SJSA1 (cell line): ENCODE data around the gene AP4S1. TPM values are rescaled to one million over a fixed set of nuclear protein-coding genes. Genes with fewer than 3 reads are reported as not detected.

Source experiments
- DNase-seq, 2 experiments: peaks; one replicate each; pipeline ENCODE4 v3.0.0-alpha.2; 2015 to 2020; ENCODE audit warnings: low spot score in 2 of 2, low read depth in 1 of 2
- H3K27ac ChIP-seq: fragments of 250-450 bp; sonication (Bioruptor Pico); 2 replicates; pipeline ENCODE4 v1.5.1; 2020; ENCODE audit warnings: mild to moderate bottlenecking, moderate library complexity
- H3K27me3 ChIP-seq: fragments of 250-450 bp; sonication (Bioruptor Pico); replicated peaks from 2 replicates; pipeline ENCODE4 v1.5.1; 2020; ENCODE audit warnings: mild to moderate bottlenecking, moderate library complexity
- H3K36me3 ChIP-seq: fragments of 250-450 bp; sonication (Bioruptor Pico); 2 replicates; pipeline ENCODE4 v1.5.1; 2020; ENCODE audit warnings: mild to moderate bottlenecking
- H3K4me1 ChIP-seq: fragments of 250-450 bp; sonication (Bioruptor Pico); replicated peaks from 2 replicates; pipeline ENCODE4 v1.6.1; 2021; ENCODE audit warnings: mild to moderate bottlenecking
- H3K4me3 ChIP-seq: fragments of 250-450 bp; sonication (Bioruptor Pico); 2 replicates; pipeline ENCODE4 v1.5.1; 2020; ENCODE audit warnings: mild to moderate bottlenecking
- H3K9me3 ChIP-seq: fragments of 250-450 bp; sonication (Bioruptor Pico); replicated peaks from 2 replicates; pipeline ENCODE4 v1.5.1; 2020; ENCODE audit warnings: mild to moderate bottlenecking
- total RNA-seq: library from RNA; depleted of rRNA; stranded (reverse); fragments of >200 nt; shearing (Covaris generic); gene quantifications from 2 replicates; pipeline ENCODE4 v1.2.3, GENCODE V29; 2014; rRNA removed

The AP4S1 gene
- total RNA-seq, 1 experiment from 2014 or later = 9.3 TPM

GRCh38 chr14:31126680-31127079 is 101.2 kb downstream of the AP4S1 start:
- no peaks in the 10 kb centered on the region for H3K4me1 ChIP-seq
- H3K27ac ChIP-seq = no peak overlapping the region
- no peaks in the 10 kb centered on the region for H3K27me3 ChIP-seq
- no peaks in the 10 kb centered on the region for H3K9me3 ChIP-seq
- H3K36me3 ChIP-seq = peaks cover 77% of the 10 kb centered on the region
- H3K4me3 ChIP-seq = no peak overlapping the region
- DNase-seq = no peak

GRCh38 chr14:31127690-31128089 is 102.2 kb downstream of the AP4S1 start:
- Histone ChIP-seq H3K4me3 (no peak overlapping the region), H3K27ac (no peak overlapping the region), H3K36me3 (peaks cover 75% of the 10 kb centered on the region), H3K27me3 (no peaks in the 10 kb centered on the region), H3K4me1 (no peaks in the 10 kb centered on the region), H3K9me3 (no peaks in the 10 kb centered on the region)
- no peak for DNase-seq

DNA sequence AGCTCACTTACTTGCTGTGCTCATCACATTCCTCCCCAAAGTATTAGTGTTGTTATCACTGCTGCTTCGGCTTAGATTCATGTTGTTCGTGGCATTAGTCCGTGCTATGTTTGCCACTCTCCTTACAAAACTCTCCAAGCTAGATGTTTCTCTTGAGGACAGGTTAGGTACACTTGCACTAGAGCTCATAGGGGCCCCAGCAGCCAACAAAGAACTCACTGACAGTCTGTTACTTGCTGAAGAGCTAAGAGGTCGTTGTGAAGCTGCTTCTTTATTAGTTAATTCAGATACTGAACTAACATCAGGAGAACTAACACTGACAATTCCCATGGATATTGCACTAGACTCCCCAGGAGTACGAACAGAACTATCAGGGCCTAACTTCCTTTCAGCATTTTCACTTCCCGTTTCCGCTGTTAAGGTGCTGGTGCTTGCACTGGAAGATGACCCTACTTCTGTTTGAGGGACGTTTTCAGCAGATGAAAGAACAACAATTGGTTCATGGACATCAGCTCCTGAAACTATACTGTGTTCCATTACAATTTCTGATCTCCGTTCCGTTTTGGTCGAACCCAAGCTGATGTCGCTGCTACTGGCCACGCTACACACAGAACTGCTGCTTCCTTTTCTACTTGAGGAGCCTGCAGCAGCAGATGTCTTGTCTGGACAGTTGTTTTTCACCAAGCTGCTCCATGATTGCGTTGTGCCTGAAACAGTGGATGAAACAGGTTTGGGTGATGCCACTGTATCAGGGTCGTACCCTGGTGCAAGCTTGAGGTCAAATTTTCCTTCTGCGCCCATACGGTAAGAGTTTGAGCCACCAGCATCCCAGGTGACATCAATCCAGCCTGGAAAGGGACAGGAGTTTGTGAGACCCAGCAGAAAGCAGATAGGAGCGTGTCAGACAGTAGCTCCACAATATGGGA is 103.4 kb downstream of the AP4S1 start:
- H3K36me3 ChIP-seq = peaks cover 73% of the 10 kb centered on the region
- DNase-seq = no peak
- H3K4me1 ChIP-seq = no peaks in the 10 kb centered on the region
- H3K9me3 ChIP-seq = no peaks in the 10 kb centered on the region
- no peak overlapping the region for H3K27ac ChIP-seq
- H3K4me3 ChIP-seq = no peak overlapping the region
- H3K27me3 ChIP-seq = no peaks in the 10 kb centered on the region

DNA sequence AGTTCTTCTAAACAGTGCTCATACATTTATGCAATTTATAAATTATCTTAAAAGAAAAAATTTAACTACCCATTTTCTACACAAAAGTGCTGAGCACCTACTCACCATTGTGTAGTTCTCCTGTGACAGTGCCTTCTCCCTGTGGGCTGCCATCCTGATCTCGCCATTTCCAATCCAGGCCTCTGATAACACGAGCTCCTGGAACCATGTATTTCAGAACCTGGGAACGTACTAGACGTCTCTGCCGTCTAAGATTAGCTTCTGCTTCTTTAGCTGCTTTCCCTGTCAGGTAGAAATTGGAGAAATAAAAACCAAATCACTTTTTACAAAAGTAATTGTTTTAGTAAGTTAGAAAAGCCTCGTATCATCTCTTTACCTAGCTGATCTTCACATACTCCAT is 107.7 kb downstream of the AP4S1 start:
- Histone ChIP-seq H3K36me3 (peaks cover 80% of the 10 kb centered on the region), H3K4me3 (no peak overlapping the region), H3K27ac (no peak overlapping the region), H3K27me3 (0 out of 2 replicates have a peak, but pooled peaks cover under 1% of the 10 kb centered on the region), H3K9me3 (no peaks in the 10 kb centered on the region), H3K4me1 (no peaks in the 10 kb centered on the region)
- no peak for DNase-seq

GRCh38 chr14:31137214-31137889 is 111.9 kb downstream of the AP4S1 start:
- Histone ChIP-seq H3K4me1 (no peaks in the 10 kb centered on the region), H3K27ac (no peak overlapping the region), H3K36me3 (peaks cover 77% of the 10 kb centered on the region), H3K4me3 (no peak overlapping the region), H3K9me3 (no peaks in the 10 kb centered on the region), H3K27me3 (0 out of 2 replicates have a peak, but pooled peaks cover 4% of the 10 kb centered on the region)
- DNase-seq = no peak

- DNase-seq = no peak
- Histone ChIP-seq H3K36me3 (peaks cover 74% of the 10 kb centered on the region), H3K9me3 (no peaks in the 10 kb centered on the region), H3K4me1 (no peaks in the 10 kb centered on the region), H3K4me3 (no peak overlapping the region), H3K27me3 (0 out of 2 replicates have a peak, but pooled peaks cover 4% of the 10 kb centered on the region), H3K27ac (no peak overlapping the region)
These were observed 112.9 kb downstream of the AP4S1 start for GRCh38 chr14:31138301-31138700.

DNA sequence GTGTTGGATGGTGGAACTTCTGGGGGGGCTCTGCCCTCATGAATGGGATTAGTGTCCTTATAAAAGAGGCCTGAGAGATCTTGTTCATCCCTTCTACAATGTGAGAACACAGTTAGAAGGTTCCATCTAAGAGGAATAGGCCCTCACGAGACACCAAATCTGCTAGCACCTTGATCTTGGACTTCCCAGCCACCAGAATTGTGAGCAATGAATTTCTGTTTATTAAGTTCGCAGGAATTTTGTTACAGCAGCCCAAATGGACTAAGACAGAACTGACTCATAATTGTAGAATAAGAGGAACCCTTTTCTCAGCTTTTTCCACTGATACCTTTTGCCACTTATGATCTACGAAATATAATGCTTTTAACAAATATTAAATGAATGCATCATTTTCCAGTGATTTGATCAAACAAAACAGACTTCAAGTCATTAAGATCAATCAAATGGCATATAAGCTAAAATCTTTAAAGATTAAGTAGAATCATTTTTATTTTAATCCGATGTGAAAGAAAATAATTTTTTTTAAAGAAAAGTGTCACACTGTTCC is 113.9 kb downstream of the AP4S1 start:
- Histone ChIP-seq H3K9me3 (no peaks in the 10 kb centered on the region), H3K27ac (no peak overlapping the region), H3K4me1 (no peaks in the 10 kb centered on the region), H3K4me3 (no peak overlapping the region), H3K36me3 (peaks cover 78% of the 10 kb centered on the region), H3K27me3 (0 out of 2 replicates have a peak, but pooled peaks cover 4% of the 10 kb centered on the region)
- no peak for DNase-seq

DNA sequence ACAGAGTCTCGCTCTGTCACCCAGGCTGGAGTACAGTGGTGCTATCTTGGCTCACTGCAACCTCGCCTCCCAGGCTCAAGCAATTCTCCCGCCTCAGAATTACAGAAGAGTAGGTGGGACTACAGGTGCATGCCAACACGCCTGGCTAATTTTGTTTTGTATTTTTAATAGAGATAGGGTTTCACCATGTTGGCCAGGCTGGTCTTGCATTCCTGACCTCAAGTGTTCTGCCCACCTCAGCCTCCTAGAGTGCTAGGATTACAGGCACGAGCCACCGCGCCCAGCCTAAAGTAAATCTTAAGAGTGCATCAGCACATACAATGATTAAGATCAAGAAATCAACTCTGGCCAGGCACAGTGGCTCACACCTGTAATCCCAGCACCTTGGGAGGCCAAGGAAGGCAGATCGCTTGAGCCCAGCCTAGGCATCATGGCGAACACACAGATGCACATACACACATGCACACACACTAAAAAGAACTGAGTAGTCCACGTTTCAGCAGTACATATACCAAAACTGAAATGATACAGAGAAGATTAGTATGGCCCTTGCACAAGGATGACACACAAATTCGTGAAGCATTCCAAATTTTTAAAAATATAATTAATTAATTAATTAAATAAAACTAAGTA is 117.1 kb downstream of the AP4S1 start:
- H3K36me3 ChIP-seq = peaks cover 78% of the 10 kb centered on the region
- H3K9me3 ChIP-seq = no peaks in the 10 kb centered on the region
- H3K27ac ChIP-seq = no peak overlapping the region
- no peaks in the 10 kb centered on the region for H3K4me1 ChIP-seq
- no peak overlapping the region for H3K4me3 ChIP-seq
- DNase-seq = no peak
- H3K27me3 ChIP-seq = 0 out of 2 replicates have a peak, but pooled peaks cover 4% of the 10 kb centered on the region

Other genes starting within 250 kb of the AP4S1 start
- 0.34 and 0.63 TPM in 2 replicates for gene COCH, start 151.1 kb upstream of the AP4S1 start, total RNA-seq
- 26.8 and 52.2 TPM in 2 replicates for gene STRN3, start 730 bp downstream of the AP4S1 start, total RNA-seq
- gene HECTD1, start 182.1 kb downstream of the AP4S1 start, total RNA-seq = 130 and 140 TPM in 2 replicates